Stimulated activated CD8-positive, alpha-beta memory T cell treated with anti-CD3 and anti-CD28 coated beads, Interleukin-12 subunit alpha, Interleukin-12 subunit beta, amount 100 ng/mL, for 1 hour (primary cell): Measurements from ENCODE around the gene ROS1.

Experiments used
- DNase-seq: peaks from one replicate; pipeline ENCODE4 v3.0.0-alpha.2; 2020; ENCODE audit warnings: low read depth

Gene ROS1

GRCh38 chr6:117309069-117309468, 116.7 kb downstream of the ROS1 start:
- DNase-seq = no peak

GRCh38 chr6:117307655-117308054, 118.1 kb downstream of the ROS1 start:
- DNase-seq = no peak

- no peak for DNase-seq
These were observed 119.4 kb downstream of the ROS1 start for GRCh38 chr6:117306227-117306790.

- DNase-seq = no peak
These were observed 121.3 kb downstream of the ROS1 start for GRCh38 chr6:117304446-117304845.

- no peak for DNase-seq
These were observed 122.4 kb downstream of the ROS1 start for GRCh38 chr6:117303323-117303722.

- no peak for DNase-seq
These were observed 126.8 kb downstream of the ROS1 start for GRCh38 chr6:117298941-117299340.

- DNase-seq = no peak
These were observed 135.4 kb downstream of the ROS1 start for GRCh38 chr6:117290173-117290846.

GRCh38 chr6:117288083-117288715, 137.5 kb downstream of the ROS1 start:
- DNase-seq = no peak

- no peak for DNase-seq
These were observed 144.8 kb downstream of the ROS1 start for GRCh38 chr6:117280922-117281321.

GRCh38 chr6:117276778-117277316, 148.9 kb downstream of the ROS1 start:
- DNase-seq = no peak

- no peak for DNase-seq
These were observed 150.0 kb downstream of the ROS1 start for GRCh38 chr6:117275711-117276110.

- no peak for DNase-seq
These were observed 150.5 kb downstream of the ROS1 start for GRCh38 chr6:117275205-117275604.

- DNase-seq = no peak
These were observed 152.9 kb downstream of the ROS1 start for GRCh38 chr6:117272891-117273290.

GRCh38 chr6:117272032-117272866, 153.5 kb downstream of the ROS1 start:
- DNase-seq = no peak

- no peak for DNase-seq
These were observed 154.8 kb downstream of the ROS1 start for GRCh38 chr6:117270843-117271507.

- DNase-seq = no peak
These were observed 155.5 kb downstream of the ROS1 start for GRCh38 chr6:117270055-117270842.

- no peak for DNase-seq
These were observed 156.1 kb downstream of the ROS1 start for GRCh38 chr6:117269638-117270054.

- DNase-seq = no peak
These were observed 156.8 kb downstream of the ROS1 start for GRCh38 chr6:117268924-117269323.

- DNase-seq = no peak
These were observed 157.8 kb downstream of the ROS1 start for GRCh38 chr6:117267766-117268534.

- DNase-seq = no peak
These were observed 158.7 kb downstream of the ROS1 start for GRCh38 chr6:117267054-117267347.
